Osteoblast (primary cell): ENCODE data around the gene TMEM14C. TPM values are rescaled to one million over a fixed set of nuclear protein-coding genes. Genes with fewer than 3 reads are reported as not detected.
"Not testable (repeated sequence)": the region's sequence is repeated elsewhere in the genome, so short reads cannot be mapped to it uniquely, and the experiment has no call there.

ENCODE experiments used
- DNase-seq: peaks from one replicate; pipeline ENCODE4 v3.0.0; 2011; ENCODE audit warnings: low spot score, mixed read lengths; ENCODE audit not compliant: insufficient read length; ENCODE audit errors: missing footprints
- H2AFZ ChIP-seq: 2 replicates; pipeline ENCODE4 v1.6.0; 2011; ENCODE audit warnings: mild to moderate bottlenecking, low read length
- H3K27ac ChIP-seq: 2 replicates; pipeline ENCODE4 v1.5.1; 2011; ENCODE audit warnings: mild to moderate bottlenecking, low read depth, low read length, moderate library complexity
- H3K27me3 ChIP-seq: 2 replicates; pipeline ENCODE4 v1.6.0; 2012; ENCODE audit warnings: mild to moderate bottlenecking, control low read depth, inconsistent platforms, low read length, moderate library complexity; ENCODE audit not compliant: insufficient read depth
- H3K36me3 ChIP-seq: 2 replicates; pipeline ENCODE4 v1.5.1; 2011; ENCODE audit warnings: mild to moderate bottlenecking, low read length, control low read depth, moderate library complexity; ENCODE audit not compliant: insufficient read depth
- H3K4me1 ChIP-seq: 2 replicates; pipeline ENCODE4 v1.5.1; 2011; ENCODE audit warnings: mild to moderate bottlenecking, low read length, control low read depth, moderate library complexity; ENCODE audit not compliant: insufficient read depth
- H3K4me2 ChIP-seq: 2 replicates; pipeline ENCODE4 v1.6.0; 2011; ENCODE audit warnings: mild to moderate bottlenecking, low read length; ENCODE audit not compliant: insufficient read depth
- H3K4me3 ChIP-seq: fragments of 200-600 bp; sonication (generic); 3 replicates; pipeline ENCODE4 v1.5.1; 2012; ENCODE audit warnings: mild to moderate bottlenecking, low read length, inconsistent platforms; ENCODE audit not compliant: insufficient read depth
- H3K79me2 ChIP-seq: 2 replicates; pipeline ENCODE4 v1.6.0; 2012; ENCODE audit warnings: mild to moderate bottlenecking, low read length, control low read depth, inconsistent platforms; ENCODE audit not compliant: insufficient read depth
- H3K9me3 ChIP-seq: 2 replicates; pipeline ENCODE4 v1.5.1; 2011; ENCODE audit warnings: low read depth, low read length, control low read depth
- H4K20me1 ChIP-seq: 2 replicates; pipeline ENCODE4 v1.6.0; 2012; ENCODE audit warnings: mild to moderate bottlenecking, low read length, control low read depth; ENCODE audit not compliant: insufficient read depth
- total RNA-seq: library from RNA; depleted of rRNA; stranded (reverse); fragments of >200 nt; gene quantifications from 2 replicates; pipeline ENCODE4 v1.2.3, GENCODE V29; 2012
- TF ChIP-seq, protein P1 (sequence below): IDR thresholded peaks from 2 replicates; pipeline ENCODE4 v1.5.1; 2011; ENCODE audit warnings: mild to moderate bottlenecking, low read depth, low read length, moderate library complexity; ENCODE audit errors: extremely low read depth

The TMEM14C gene
- total RNA-seq, 1 donor, result 131 TPM

DNA sequence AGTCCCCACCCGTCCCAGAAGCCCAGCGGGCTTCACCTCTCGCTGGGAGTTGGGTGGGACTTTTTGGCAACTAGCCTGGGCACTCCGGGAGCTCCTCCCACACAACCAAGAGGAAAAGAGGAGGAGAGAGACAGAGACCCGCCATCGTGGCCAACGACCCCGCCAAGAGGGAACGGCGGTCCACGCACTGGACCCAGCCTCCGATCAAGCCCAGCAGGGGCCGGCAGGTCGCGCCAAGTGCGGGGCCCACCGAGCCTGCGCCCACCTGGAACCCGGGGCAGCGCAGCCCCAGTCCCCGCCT is 3.0 kb upstream of the TMEM14C start:
- TF ChIP-seq, protein P1, sequence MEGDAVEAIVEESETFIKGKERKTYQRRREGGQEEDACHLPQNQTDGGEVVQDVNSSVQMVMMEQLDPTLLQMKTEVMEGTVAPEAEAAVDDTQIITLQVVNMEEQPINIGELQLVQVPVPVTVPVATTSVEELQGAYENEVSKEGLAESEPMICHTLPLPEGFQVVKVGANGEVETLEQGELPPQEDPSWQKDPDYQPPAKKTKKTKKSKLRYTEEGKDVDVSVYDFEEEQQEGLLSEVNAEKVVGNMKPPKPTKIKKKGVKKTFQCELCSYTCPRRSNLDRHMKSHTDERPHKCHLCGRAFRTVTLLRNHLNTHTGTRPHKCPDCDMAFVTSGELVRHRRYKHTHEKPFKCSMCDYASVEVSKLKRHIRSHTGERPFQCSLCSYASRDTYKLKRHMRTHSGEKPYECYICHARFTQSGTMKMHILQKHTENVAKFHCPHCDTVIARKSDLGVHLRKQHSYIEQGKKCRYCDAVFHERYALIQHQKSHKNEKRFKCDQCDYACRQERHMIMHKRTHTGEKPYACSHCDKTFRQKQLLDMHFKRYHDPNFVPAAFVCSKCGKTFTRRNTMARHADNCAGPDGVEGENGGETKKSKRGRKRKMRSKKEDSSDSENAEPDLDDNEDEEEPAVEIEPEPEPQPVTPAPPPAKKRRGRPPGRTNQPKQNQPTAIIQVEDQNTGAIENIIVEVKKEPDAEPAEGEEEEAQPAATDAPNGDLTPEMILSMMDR, result no peak
- Histone ChIP-seq H3K27me3 (no peaks in the 10 kb centered on the region), H3K9me3 (no peaks in the 10 kb centered on the region), H3K4me3 (peak overlapping the region; percentile 72), H3K79me2 (peaks cover 20% of the 10 kb centered on the region), H4K20me1 (no peaks in the 10 kb centered on the region), H3K4me2 (peak overlapping the region; percentile 71), H3K36me3 (peaks cover 4% of the 10 kb centered on the region), H2AFZ (peak overlapping the region; percentile 73), H3K27ac (no peak overlapping the region), H3K4me1 (peaks cover 15% of the 10 kb centered on the region)
- DNase-seq, result no peak

DNA sequence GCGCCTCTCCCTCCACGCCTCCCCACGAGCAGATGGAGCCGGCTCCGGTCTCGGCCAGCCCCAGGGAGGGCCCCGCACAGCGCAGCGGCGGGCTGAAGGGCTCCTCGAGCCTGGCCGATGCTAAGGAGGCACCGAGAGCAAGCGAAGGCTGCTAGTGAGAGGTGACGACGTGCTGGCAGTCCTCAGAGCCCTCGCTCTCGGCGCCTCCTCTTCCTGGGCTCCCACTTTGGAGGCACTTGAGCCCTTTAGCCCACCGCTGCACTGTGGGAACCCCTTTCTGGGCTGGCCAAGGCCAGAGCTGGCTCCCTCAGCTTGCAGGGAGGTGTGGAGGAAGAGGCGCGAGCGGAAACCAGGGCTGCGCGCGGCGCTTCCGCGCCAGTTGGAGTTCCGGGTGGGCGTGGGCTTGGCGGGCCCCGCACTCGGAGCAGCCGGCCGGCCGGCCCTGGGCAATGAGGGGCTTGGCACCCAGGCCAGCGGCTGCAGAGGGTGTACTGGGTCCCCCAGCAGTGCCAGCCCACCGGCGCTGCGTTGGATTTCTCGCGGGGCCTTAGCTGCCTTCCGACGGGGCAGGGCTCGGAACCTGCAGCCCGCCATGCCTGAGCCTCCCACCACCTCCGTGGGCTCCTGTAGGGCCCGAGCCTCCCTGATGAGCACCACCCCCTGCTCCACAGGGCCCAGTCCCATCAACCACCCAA is 2.5 kb upstream of the TMEM14C start:
- Histone ChIP-seq H3K4me3 (peak overlapping the region; percentile 72), H3K27ac (no peak overlapping the region), H3K4me1 (peaks cover 15% of the 10 kb centered on the region), H3K27me3 (no peaks in the 10 kb centered on the region), H3K4me2 (peak overlapping the region; percentile 71), H2AFZ (peak overlapping the region; percentile 73), H3K9me3 (no peaks in the 10 kb centered on the region), H4K20me1 (no peaks in the 10 kb centered on the region), H3K36me3 (peaks cover 9% of the 10 kb centered on the region), H3K79me2 (peaks cover 25% of the 10 kb centered on the region)
- TF ChIP-seq, protein P1, result no peak
- DNase-seq, result no peak

DNA sequence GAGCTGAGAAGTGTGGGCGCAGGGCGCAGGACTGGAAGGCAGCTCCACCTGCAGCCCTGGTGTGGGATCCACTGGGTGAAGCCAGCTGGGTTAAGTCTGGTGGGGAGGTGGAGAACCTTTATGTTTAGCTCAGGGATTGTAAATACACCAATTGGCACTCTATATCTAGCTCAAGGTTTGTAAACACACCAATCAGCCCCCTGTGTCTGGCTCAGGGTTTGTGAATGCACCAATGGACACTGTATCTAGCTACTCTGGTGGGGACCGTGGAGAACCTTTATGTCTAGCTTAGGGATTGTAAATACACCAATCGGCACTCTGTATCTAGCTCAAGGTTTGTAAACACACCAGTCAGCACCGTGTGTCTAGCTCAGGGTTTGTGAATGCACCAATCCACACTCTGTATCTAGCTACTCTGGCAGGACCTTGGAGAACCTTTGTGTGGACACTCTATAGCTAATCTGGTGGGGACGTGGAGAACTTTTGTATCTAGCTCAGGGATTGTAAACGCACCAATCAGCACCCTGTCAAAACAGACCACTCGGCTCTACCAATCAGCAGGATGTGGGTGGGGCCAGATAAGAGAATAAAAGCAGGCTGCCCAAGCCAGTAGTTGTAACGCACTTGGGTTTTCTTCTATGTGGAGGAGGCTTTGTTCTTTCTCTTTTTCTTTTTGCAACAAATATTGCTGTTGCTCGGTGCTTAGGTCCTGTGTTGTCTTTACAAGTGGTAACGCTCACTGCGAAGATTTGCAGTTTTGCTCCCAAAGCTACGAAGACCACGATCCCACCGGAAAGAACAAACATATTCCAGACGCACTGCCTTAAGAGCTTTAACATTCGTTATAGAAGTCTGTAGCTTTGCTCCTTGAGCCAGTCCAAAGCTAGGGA is 1.7 kb upstream of the TMEM14C start:
- Histone ChIP-seq H3K4me3 (peak overlapping the region; percentile 72), H3K36me3 (peaks cover 16% of the 10 kb centered on the region), H3K4me2 (peak overlapping the region; percentile 71), H3K79me2 (peaks cover 33% of the 10 kb centered on the region), H2AFZ (peak overlapping the region; percentile 55), H3K4me1 (peaks cover 15% of the 10 kb centered on the region)
- DNase-seq, H4K20me1 ChIP-seq, H3K9me3 ChIP-seq, H3K27me3 ChIP-seq, H3K27ac ChIP-seq: not testable (repeated sequence)

DNA sequence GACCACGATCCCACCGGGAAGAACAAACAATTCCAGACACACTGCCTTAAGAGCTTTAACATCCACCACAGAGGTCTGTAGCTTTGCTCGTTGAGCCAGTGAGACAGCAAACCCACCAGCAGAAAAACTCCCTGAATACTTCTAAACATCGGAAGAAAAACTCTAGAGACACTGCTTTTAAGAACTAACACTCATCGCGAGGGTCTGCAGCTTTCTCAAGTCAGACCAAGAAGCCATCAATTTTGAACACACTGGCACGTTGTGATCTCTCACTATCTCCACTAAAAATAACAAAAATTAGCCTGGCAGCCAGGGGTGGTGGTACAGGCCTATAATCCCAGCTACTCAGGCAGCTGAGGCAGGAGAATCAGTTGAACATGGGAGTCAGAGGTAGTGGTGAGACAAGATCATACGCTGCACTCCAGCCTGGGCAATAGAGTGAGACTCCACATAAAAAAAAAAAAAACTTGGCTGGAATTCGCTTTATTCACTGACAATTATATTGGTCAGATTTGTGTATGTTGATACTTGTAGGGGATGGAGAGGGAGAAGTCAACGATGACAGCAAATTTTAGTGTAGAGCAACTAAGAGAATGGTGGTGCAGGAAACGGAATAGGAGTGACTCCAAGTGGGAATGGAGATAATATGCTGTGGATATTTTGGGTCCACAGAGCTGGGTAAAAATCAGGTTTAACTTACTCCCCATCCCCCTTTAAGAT is 860 bp upstream of the TMEM14C start:
- no peaks in the 10 kb centered on the region for H3K9me3 ChIP-seq
- TF ChIP-seq, protein P1, result no peak
- no peaks in the 10 kb centered on the region for H4K20me1 ChIP-seq
- peaks cover 35% of the 10 kb centered on the region for H3K79me2 ChIP-seq
- no peak for DNase-seq
- H3K36me3 ChIP-seq, result peaks cover 17% of the 10 kb centered on the region
- H3K4me2 ChIP-seq, result peak overlapping the region; percentile 99
- peaks cover 15% of the 10 kb centered on the region for H3K4me1 ChIP-seq
- peak overlapping the region; percentile 92 for H3K4me3 ChIP-seq
- peak overlapping the region; percentile 86 for H3K27ac ChIP-seq
- peak overlapping the region; percentile 98 for H2AFZ ChIP-seq
- H3K27me3 ChIP-seq, result no peaks in the 10 kb centered on the region
